SK-N-MC (cell line): ENCODE results near the gene CAMTA1.

Source experiments
- EZH2 ChIP-seq: fragments of 200-600 bp; sonication (generic); IDR thresholded peaks from one replicate; pipeline ENCODE4 v1.6.1; 2017; ENCODE audit warnings: antibody characterized with exemption
- FOXP2 ChIP-seq: optimal IDR thresholded peaks from 2 replicates; pipeline ENCODE3; 2011; ENCODE audit warnings: mild to moderate bottlenecking, moderate library complexity; ENCODE audit not compliant: insufficient read depth; ENCODE audit errors: extremely low read length, control extremely low read depth
- POLR2AphosphoS5 ChIP-seq: IDR thresholded peaks from 2 replicates; pipeline ENCODE4 v1.6.1; 2012; ENCODE audit warnings: mild to moderate bottlenecking, low read depth, low read length, borderline replicate concordance

DNA sequence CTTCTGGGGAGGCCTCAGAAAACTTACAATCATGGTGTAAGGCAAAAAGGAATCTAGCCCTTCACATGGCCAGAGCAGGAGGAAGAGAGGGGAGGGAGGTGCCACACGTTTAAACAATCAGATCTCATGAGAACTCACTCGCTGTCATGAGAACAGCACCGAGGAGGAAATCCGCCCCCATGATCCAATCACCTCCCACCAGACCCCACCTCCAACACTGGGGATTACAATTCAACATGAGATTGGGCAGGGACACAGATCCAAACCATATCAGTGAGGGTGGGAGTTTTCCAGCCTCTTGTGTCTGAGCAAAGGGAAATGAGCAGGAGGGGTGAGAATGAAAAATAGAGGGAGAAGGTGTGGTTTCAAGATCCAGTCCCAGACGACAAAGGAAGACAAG lies 503.7 kb downstream of the CAMTA1 start:
- TF ChIP-seq EZH2 (no peak), POLR2AphosphoS5 (no peak), FOXP2 (no peak)
